ENCODE measurements around the gene SSTR4.

Gene SSTR4

DNA sequence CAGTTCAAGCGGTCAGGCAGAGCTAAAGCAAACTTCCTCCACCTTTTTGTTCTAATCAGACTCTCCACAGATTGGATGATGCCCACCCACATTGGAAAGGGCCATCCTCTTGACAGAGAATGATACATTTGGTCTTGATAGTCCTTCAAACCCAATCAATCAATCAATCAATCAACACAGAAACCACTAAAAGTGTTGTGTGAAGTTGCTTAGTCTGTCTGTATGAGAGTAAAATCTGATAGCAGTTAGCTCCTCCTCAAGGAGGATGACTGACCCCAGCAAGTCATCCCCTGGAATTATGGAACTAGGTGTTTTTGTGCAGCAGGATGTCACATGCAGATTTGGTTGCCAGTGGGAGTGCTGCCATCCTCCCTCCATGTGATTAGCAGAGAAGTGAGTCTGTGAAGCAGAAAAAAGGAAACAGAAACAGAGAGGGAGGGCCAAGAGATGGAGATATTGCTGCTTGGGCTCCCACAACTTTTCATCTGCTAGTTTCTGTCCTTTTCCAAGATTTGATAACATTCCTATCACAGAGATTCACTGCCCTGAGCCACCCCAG lies 32.0 kb upstream of the SSTR4 start:
- no peaks in the 10 kb centered on the region for H3K4me1 ChIP-seq (ENCODE audit: insufficient read depth, low read length, poor library complexity, severe bottlenecking)
- H2AFZ ChIP-seq (ENCODE audit: low read length), result no peak overlapping the region
- no peak overlapping the region for H3K4me2 ChIP-seq (ENCODE audit: low read depth, low read length, poor library complexity, severe bottlenecking)
- no peak overlapping the region for H3K4me3 ChIP-seq (ENCODE audit: low read length, poor library complexity, severe bottlenecking)
- no peaks in the 10 kb centered on the region for H3K9me3 ChIP-seq (ENCODE audit: insufficient read depth, low read depth, low read length)
- no peaks in the 10 kb centered on the region for H3K9me2 ChIP-seq (replicated peaks; ENCODE audit: low read depth, low read length)
- no peaks in the 10 kb centered on the region for H4K20me1 ChIP-seq (ENCODE audit: insufficient read depth, low read length, poor library complexity, severe bottlenecking)
- no peaks in the 10 kb centered on the region for H3K79me2 ChIP-seq (ENCODE audit: insufficient read depth, low read length)
- no peaks in the 10 kb centered on the region for H3F3A ChIP-seq (ENCODE audit: low read depth)
- H3K9ac ChIP-seq (ENCODE audit: low read depth, low read length, poor library complexity, severe bottlenecking), result no peak overlapping the region
- H3K36me3 ChIP-seq (ENCODE audit: insufficient read depth, low read length), result no peaks in the 10 kb centered on the region
- no peaks in the 10 kb centered on the region for H3K27me3 ChIP-seq (ENCODE audit: insufficient read depth, low read length, poor library complexity, severe bottlenecking)
- no peak for TF ChIP-seq EZH2phosphoT487 (IDR thresholded peaks at IDR 0.05; ENCODE audit: borderline replicate concordance)
- TF ChIP-seq, protein P1, sequence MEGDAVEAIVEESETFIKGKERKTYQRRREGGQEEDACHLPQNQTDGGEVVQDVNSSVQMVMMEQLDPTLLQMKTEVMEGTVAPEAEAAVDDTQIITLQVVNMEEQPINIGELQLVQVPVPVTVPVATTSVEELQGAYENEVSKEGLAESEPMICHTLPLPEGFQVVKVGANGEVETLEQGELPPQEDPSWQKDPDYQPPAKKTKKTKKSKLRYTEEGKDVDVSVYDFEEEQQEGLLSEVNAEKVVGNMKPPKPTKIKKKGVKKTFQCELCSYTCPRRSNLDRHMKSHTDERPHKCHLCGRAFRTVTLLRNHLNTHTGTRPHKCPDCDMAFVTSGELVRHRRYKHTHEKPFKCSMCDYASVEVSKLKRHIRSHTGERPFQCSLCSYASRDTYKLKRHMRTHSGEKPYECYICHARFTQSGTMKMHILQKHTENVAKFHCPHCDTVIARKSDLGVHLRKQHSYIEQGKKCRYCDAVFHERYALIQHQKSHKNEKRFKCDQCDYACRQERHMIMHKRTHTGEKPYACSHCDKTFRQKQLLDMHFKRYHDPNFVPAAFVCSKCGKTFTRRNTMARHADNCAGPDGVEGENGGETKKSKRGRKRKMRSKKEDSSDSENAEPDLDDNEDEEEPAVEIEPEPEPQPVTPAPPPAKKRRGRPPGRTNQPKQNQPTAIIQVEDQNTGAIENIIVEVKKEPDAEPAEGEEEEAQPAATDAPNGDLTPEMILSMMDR (conservative IDR thresholded peaks at IDR 0.05; ENCODE audit: low read length), result no peak

DNA sequence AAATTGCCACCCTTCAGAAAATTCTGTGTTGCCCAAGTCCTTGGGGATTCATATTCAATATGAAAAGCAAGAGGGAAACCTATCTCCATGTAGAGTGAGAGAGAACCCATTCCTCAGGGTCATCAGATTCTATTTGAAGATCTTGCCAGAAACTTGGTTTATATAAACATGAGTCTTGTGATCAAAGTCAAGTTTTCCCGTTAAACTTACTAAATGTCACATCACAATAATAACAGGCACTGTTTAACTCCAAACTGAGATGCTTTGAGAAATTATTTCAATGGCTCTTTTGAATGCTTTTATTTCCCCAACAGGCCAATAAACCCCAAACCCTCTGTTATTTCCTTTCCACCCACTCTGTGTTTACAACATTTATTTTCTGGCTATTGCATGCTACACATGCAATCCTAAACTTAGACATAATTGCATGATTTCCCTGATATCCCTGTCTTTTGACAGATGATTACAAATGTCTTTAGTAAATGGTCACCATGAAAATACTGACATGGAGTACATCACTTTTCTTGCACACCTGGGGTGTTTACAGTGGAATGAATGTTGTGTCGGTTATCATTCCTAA lies 31.1 kb upstream of the SSTR4 start:
- H3K9ac ChIP-seq (ENCODE audit: low read depth, low read length, poor library complexity, severe bottlenecking), result no peak overlapping the region
- H3K79me2 ChIP-seq (ENCODE audit: insufficient read depth, low read length), result no peaks in the 10 kb centered on the region
- TF ChIP-seq, protein P1 (conservative IDR thresholded peaks at IDR 0.05; ENCODE audit: low read length), result no peak
- no peak for TF ChIP-seq EZH2phosphoT487 (IDR thresholded peaks at IDR 0.05; ENCODE audit: borderline replicate concordance)
- no peaks in the 10 kb centered on the region for H4K20me1 ChIP-seq (ENCODE audit: insufficient read depth, low read length, poor library complexity, severe bottlenecking)
- no peak overlapping the region for H2AFZ ChIP-seq (ENCODE audit: low read length)
- no peaks in the 10 kb centered on the region for H3F3A ChIP-seq (ENCODE audit: low read depth)
- no peaks in the 10 kb centered on the region for H3K4me1 ChIP-seq (ENCODE audit: insufficient read depth, low read length, poor library complexity, severe bottlenecking)
- H3K27me3 ChIP-seq (ENCODE audit: insufficient read depth, low read length, poor library complexity, severe bottlenecking), result no peaks in the 10 kb centered on the region
- no peaks in the 10 kb centered on the region for H3K9me3 ChIP-seq (ENCODE audit: insufficient read depth, low read depth, low read length)
- no peak overlapping the region for H3K4me3 ChIP-seq (ENCODE audit: low read length, poor library complexity, severe bottlenecking)
- no peaks in the 10 kb centered on the region for H3K36me3 ChIP-seq (ENCODE audit: insufficient read depth, low read length)
- no peaks in the 10 kb centered on the region for H3K9me2 ChIP-seq (replicated peaks; ENCODE audit: low read depth, low read length)
- no peak overlapping the region for H3K4me2 ChIP-seq (ENCODE audit: low read depth, low read length, poor library complexity, severe bottlenecking)

DNA sequence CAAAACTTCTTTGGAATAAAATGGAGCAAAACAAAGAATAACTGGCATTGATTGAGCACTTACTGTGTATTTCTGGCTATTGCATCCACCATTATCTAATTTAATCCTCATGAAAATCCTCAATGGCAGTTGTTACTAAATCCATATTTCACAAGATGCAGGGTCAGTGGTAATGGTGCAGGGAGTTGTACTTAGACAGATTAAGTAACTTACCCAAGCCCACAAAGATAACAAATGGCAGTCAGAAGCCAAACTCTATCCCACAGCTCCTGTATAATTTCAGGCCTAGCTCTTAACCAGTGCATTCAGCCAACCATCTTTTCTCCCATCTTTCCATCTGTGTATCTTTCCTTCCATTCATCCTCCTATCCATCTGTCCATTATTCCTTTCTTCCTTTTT lies 29.3 kb upstream of the SSTR4 start:
- H3K9me2 ChIP-seq (replicated peaks; ENCODE audit: low read depth, low read length), result no peaks in the 10 kb centered on the region
- no peaks in the 10 kb centered on the region for H3K4me1 ChIP-seq (ENCODE audit: insufficient read depth, low read length, poor library complexity, severe bottlenecking)
- no peaks in the 10 kb centered on the region for H3K79me2 ChIP-seq (ENCODE audit: insufficient read depth, low read length)
- no peak overlapping the region for H3K4me3 ChIP-seq (ENCODE audit: low read length, poor library complexity, severe bottlenecking)
- no peak for TF ChIP-seq EZH2phosphoT487 (IDR thresholded peaks at IDR 0.05; ENCODE audit: borderline replicate concordance)
- TF ChIP-seq, protein P1 (conservative IDR thresholded peaks at IDR 0.05; ENCODE audit: low read length), result no peak
- H3K9me3 ChIP-seq (ENCODE audit: insufficient read depth, low read depth, low read length), result no peaks in the 10 kb centered on the region
- no peaks in the 10 kb centered on the region for H3F3A ChIP-seq (ENCODE audit: low read depth)
- no peaks in the 10 kb centered on the region for H4K20me1 ChIP-seq (ENCODE audit: insufficient read depth, low read length, poor library complexity, severe bottlenecking)
- no peak overlapping the region for H3K9ac ChIP-seq (ENCODE audit: low read depth, low read length, poor library complexity, severe bottlenecking)
- H3K27me3 ChIP-seq (ENCODE audit: insufficient read depth, low read length, poor library complexity, severe bottlenecking), result no peaks in the 10 kb centered on the region
- H3K4me2 ChIP-seq (ENCODE audit: low read depth, low read length, poor library complexity, severe bottlenecking), result no peak overlapping the region
- no peak overlapping the region for H2AFZ ChIP-seq (ENCODE audit: low read length)
- no peaks in the 10 kb centered on the region for H3K36me3 ChIP-seq (ENCODE audit: insufficient read depth, low read length)
